Neural cell (in vitro differentiated cells): ENCODE data around the gene NF1. TPM values are rescaled to one million over a fixed set of nuclear protein-coding genes. Genes with fewer than 3 reads are reported as not detected.
"Not testable (repeated sequence)": the region's sequence is repeated elsewhere in the genome, so short reads cannot be mapped to it uniquely, and the experiment has no call there.

ENCODE experiments used
- H2AFZ ChIP-seq: fragments of 200-600, 300-800 bp; sonication (generic), shearing (Covaris generic); 2 replicates; pipeline ENCODE4 v1.6.0; 2014; ENCODE audit warnings: low read depth, mild to moderate bottlenecking, antibody characterized with exemption, low read length, moderate library complexity
- H3F3A ChIP-seq: fragments of 200-600 bp; shearing (Covaris generic); 2 replicates; pipeline ENCODE4 v1.6.1; 2016; ENCODE audit warnings: mild to moderate bottlenecking, moderate library complexity, mixed read lengths, antibody characterized with exemption, low read length; ENCODE audit not compliant: insufficient read depth, poor library complexity, severe bottlenecking
- H3K27ac ChIP-seq: fragments of 200-600, 300-800 bp; sonication (generic), shearing (Covaris generic); 2 replicates; pipeline ENCODE4 v1.5.1; 2014; ENCODE audit warnings: mild to moderate bottlenecking, low read length, moderate library complexity
- H3K27me3 ChIP-seq: fragments of 300-800, 200-600 bp; sonication (generic), shearing (Covaris generic); 2 replicates; pipeline ENCODE4 v1.6.0; 2014; ENCODE audit warnings: mild to moderate bottlenecking, low read depth, low read length, moderate library complexity; ENCODE audit not compliant: insufficient read depth
- H3K36me3 ChIP-seq: fragments of 300-800, 200-600 bp; sonication (generic), shearing (Covaris generic); 2 replicates; pipeline ENCODE4 v1.5.1; 2014; ENCODE audit warnings: mild to moderate bottlenecking, antibody characterized with exemption, low read length, moderate library complexity; ENCODE audit not compliant: insufficient read depth
- H3K4me2 ChIP-seq: fragments of 300-800, 200-600 bp; sonication (generic), shearing (Covaris generic); 2 replicates; pipeline ENCODE4 v1.6.0; 2014; ENCODE audit warnings: mild to moderate bottlenecking, low read length
- H3K4me3 ChIP-seq: fragments of 300-800, 200-600 bp; sonication (generic), shearing (Covaris generic); 2 replicates; pipeline ENCODE4 v1.5.1; 2014; ENCODE audit warnings: mild to moderate bottlenecking, low read length, moderate library complexity
- H3K79me2 ChIP-seq: fragments of 200-600 bp; shearing (Covaris generic); replicated peaks from 2 replicates; pipeline ENCODE4 v1.6.0; 2014; ENCODE audit warnings: mild to moderate bottlenecking, low read length, moderate library complexity; ENCODE audit not compliant: insufficient read depth
- H3K9ac ChIP-seq: fragments of 300-800, 200-600 bp; sonication (generic), shearing (Covaris generic); 2 replicates; pipeline ENCODE4 v1.6.1; 2016; ENCODE audit warnings: mild to moderate bottlenecking, low read length, mixed read lengths
- H3K9me2 ChIP-seq: fragments of 200-600 bp; shearing (Covaris generic); 2 replicates; pipeline ENCODE4 v1.6.1; 2016; ENCODE audit warnings: mild to moderate bottlenecking, low read length, mixed read lengths; ENCODE audit not compliant: insufficient read depth
- H3K9me3 ChIP-seq: fragments of 200-600, 300-800 bp; sonication (generic), shearing (Covaris generic); 2 replicates; pipeline ENCODE4 v1.6.1; 2016; ENCODE audit warnings: mild to moderate bottlenecking, mixed run types, low read length, moderate library complexity, mixed read lengths
- H4K20me1 ChIP-seq: fragments of 200-600 bp; shearing (Covaris generic); 2 replicates; pipeline ENCODE4 v1.6.1; 2016; ENCODE audit warnings: mild to moderate bottlenecking, mixed run types; ENCODE audit not compliant: insufficient read depth
- CTCF ChIP-seq: fragments of 450-650 bp; IDR thresholded peaks from 2 replicates; pipeline ENCODE4 v1.5.1; 2014; ENCODE audit warnings: antibody characterized with exemption, mild to moderate bottlenecking, moderate library complexity; ENCODE audit not compliant: poor library complexity, severe bottlenecking
- EP300 ChIP-seq: fragments of 450-650 bp; conservative IDR thresholded peaks from 2 replicates; pipeline ENCODE4 v1.6.1; 2014; ENCODE audit warnings: antibody characterized with exemption, mild to moderate bottlenecking, moderate library complexity; ENCODE audit not compliant: poor library complexity, severe bottlenecking
- EZH2 ChIP-seq: fragments of 200-600, 300-800 bp; shearing (Covaris generic), sonication (generic); IDR thresholded peaks from 2 replicates; pipeline ENCODE4 v1.6.1; 2014; ENCODE audit warnings: antibody characterized with exemption, low read length, borderline replicate concordance, mild to moderate bottlenecking; ENCODE audit not compliant: insufficient read depth, poor library complexity, severe bottlenecking
- POLR2AphosphoS5 ChIP-seq: IDR thresholded peaks from 2 replicates; pipeline ENCODE4 v1.6.1; 2012
- REST ChIP-seq: IDR thresholded peaks from 2 replicates; pipeline ENCODE4 v1.6.1; 2012; ENCODE audit warnings: borderline replicate concordance
- SMC3 ChIP-seq: fragments of 450-650 bp; conservative IDR thresholded peaks from 2 replicates; pipeline ENCODE4 v1.6.1; 2014; ENCODE audit warnings: antibody characterized with exemption, mild to moderate bottlenecking, moderate library complexity; ENCODE audit not compliant: poor library complexity
- TAF1 ChIP-seq: IDR thresholded peaks from 2 replicates; pipeline ENCODE4 v1.6.1; 2012; ENCODE audit warnings: low read depth
- polyA minus RNA-seq: library from RNA; depleted of rRNA, polyadenylated mRNA; stranded (reverse); fragments of >200 nt; gene quantifications from 2 replicates; pipeline ENCODE4 v1.2.3, GENCODE V29; 2014
- polyA plus RNA-seq: library from polyadenylated mRNA; depleted of rRNA; stranded (reverse); fragments of >200 nt; gene quantifications from 2 replicates; pipeline ENCODE4 v1.2.3, GENCODE V29; 2014

The NF1 gene, protein sequence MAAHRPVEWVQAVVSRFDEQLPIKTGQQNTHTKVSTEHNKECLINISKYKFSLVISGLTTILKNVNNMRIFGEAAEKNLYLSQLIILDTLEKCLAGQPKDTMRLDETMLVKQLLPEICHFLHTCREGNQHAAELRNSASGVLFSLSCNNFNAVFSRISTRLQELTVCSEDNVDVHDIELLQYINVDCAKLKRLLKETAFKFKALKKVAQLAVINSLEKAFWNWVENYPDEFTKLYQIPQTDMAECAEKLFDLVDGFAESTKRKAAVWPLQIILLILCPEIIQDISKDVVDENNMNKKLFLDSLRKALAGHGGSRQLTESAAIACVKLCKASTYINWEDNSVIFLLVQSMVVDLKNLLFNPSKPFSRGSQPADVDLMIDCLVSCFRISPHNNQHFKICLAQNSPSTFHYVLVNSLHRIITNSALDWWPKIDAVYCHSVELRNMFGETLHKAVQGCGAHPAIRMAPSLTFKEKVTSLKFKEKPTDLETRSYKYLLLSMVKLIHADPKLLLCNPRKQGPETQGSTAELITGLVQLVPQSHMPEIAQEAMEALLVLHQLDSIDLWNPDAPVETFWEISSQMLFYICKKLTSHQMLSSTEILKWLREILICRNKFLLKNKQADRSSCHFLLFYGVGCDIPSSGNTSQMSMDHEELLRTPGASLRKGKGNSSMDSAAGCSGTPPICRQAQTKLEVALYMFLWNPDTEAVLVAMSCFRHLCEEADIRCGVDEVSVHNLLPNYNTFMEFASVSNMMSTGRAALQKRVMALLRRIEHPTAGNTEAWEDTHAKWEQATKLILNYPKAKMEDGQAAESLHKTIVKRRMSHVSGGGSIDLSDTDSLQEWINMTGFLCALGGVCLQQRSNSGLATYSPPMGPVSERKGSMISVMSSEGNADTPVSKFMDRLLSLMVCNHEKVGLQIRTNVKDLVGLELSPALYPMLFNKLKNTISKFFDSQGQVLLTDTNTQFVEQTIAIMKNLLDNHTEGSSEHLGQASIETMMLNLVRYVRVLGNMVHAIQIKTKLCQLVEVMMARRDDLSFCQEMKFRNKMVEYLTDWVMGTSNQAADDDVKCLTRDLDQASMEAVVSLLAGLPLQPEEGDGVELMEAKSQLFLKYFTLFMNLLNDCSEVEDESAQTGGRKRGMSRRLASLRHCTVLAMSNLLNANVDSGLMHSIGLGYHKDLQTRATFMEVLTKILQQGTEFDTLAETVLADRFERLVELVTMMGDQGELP (N-terminal part only)
- polyA plus RNA-seq = 21.2 and 22.4 TPM in 2 replicates
- 185 and 229 TPM in 2 replicates for polyA minus RNA-seq

DNA sequence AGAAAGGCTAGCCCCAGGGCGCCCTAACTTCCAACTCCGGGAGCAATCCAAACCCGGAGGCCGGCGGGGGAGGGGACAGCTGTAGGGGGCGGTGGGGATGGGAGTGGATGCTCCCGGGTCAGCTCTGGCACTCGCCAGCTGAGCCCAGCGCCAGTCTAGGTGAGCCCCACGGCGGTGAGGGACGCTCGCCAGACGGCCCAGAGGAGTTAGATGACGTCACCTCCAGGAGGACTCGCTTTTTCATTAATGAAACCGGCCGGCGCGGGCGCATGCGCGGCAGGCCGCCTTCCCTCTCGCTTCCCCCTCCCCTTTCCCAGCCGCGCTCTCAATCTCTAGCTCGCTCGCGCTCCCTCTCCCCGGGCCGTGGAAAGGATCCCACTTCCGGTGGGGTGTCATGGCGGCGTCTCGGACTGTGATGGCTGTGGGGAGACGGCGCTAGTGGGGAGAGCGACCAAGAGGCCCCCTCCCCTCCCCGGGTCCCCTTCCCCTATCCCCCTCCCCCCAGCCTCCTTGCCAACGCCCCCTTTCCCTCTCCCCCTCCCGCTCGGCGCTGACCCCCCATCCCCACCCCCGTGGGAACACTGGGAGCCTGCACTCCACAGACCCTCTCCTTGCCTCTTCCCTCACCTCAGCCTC lies at the start of gene NF1:
Gene NF1 (plus strand): TSS at position 378 of the 636 bp plus-strand sequence. CDS start 333 bp downstream, outside the sequence.
- Histone ChIP-seq H3F3A (peaks cover 13% of the 10 kb centered on the region), H3K4me3 (peak within 1 kb of the TSS; percentile 98), H2AFZ (peak within 1 kb of the TSS; percentile 85), H3K36me3 (no peaks in the 10 kb centered on the region), H4K20me1 (no peaks in the 10 kb centered on the region), H3K79me2 (peaks cover 32% of the 10 kb centered on the region), H3K4me2 (peak within 1 kb of the TSS; percentile 89), H3K9me2 (no peaks in the 10 kb centered on the region), H3K9ac (peak within 1 kb of the TSS; percentile 99), H3K27ac (peak within 1 kb of the TSS; percentile 98), H3K27me3 (no peaks in the 10 kb centered on the region), H3K9me3 (no peaks in the 10 kb centered on the region)
- TF ChIP-seq CTCF = no peak
- TF ChIP-seq POLR2AphosphoS5 = peak; percentile 84
- TF ChIP-seq EZH2 = no peak
- TF ChIP-seq SMC3 = no peak
- TF ChIP-seq REST = peak; percentile 14
- peak; percentile 87 for TF ChIP-seq TAF1
- peak; percentile 28 for TF ChIP-seq EP300

DNA sequence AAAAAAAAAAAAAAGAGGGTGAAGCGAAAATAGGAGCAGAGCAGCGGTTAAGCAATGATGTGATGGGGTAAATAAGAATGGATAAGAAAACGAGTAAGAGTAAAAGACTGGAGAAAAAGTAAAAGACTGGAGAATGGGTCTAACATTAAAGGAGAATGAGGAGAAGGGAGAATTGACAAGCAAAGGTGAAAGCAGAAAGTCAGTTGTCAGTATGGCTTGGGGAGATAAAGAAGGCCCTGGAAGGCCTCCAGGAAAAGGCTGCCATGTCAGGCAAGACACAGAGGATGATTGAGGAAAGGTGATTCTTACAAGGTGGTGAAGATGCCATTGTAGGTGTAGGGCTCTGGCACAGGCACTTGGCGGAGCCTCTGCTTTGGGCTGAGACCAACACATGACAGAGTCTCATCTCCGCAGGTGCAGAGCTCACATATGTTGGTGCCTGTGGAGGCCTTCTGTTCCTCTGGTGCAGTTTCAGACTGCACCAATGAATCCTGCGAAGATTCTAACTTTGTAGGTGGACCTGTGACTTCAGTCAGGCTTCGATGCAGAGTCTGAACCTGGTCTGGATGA lies 47.8 kb upstream of the NF1 start:
- not testable (repeated sequence) for H4K20me1 ChIP-seq, H3K27ac ChIP-seq, H3F3A ChIP-seq, H3K9me3 ChIP-seq, H3K9me2 ChIP-seq, H3K79me2 ChIP-seq, H3K4me3 ChIP-seq, H3K27me3 ChIP-seq, H3K9ac ChIP-seq, H3K4me2 ChIP-seq, H3K36me3 ChIP-seq, H2AFZ ChIP-seq
